ENCODE results near the gene EBF3.

EBF3 gene

DNA sequence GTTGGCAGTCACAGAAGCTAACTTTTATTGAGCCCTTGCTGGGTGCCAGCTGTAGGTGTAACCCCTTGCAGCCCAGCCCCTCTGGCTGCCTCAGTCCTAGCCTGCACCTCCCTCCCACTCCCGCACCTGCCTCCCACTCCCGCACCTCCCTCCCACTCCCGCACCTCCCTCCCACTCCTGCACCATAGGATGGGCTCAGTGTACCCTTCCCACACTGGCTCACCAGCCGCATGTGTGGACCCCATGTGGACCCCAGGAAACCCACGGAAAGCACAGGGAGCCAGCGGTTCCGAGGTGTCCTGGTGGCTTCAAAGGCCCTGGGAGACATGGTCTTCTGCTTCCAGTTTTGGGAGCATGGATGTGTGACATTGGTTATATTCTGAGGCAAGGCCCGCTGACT is 132.9 kb downstream of the EBF3 start:
- ChIA-PET CTCF (no interaction called here), POLR2A (no interaction called here)
- no peak for DNase-seq (ENCODE audit: extremely low spot score)
- TF ChIP-seq, protein P1, sequence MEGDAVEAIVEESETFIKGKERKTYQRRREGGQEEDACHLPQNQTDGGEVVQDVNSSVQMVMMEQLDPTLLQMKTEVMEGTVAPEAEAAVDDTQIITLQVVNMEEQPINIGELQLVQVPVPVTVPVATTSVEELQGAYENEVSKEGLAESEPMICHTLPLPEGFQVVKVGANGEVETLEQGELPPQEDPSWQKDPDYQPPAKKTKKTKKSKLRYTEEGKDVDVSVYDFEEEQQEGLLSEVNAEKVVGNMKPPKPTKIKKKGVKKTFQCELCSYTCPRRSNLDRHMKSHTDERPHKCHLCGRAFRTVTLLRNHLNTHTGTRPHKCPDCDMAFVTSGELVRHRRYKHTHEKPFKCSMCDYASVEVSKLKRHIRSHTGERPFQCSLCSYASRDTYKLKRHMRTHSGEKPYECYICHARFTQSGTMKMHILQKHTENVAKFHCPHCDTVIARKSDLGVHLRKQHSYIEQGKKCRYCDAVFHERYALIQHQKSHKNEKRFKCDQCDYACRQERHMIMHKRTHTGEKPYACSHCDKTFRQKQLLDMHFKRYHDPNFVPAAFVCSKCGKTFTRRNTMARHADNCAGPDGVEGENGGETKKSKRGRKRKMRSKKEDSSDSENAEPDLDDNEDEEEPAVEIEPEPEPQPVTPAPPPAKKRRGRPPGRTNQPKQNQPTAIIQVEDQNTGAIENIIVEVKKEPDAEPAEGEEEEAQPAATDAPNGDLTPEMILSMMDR (IDR thresholded peaks at IDR 0.05; ENCODE audit: control extremely low read depth, extremely low read depth, low read depth, missing control alignments) = no peak

DNA sequence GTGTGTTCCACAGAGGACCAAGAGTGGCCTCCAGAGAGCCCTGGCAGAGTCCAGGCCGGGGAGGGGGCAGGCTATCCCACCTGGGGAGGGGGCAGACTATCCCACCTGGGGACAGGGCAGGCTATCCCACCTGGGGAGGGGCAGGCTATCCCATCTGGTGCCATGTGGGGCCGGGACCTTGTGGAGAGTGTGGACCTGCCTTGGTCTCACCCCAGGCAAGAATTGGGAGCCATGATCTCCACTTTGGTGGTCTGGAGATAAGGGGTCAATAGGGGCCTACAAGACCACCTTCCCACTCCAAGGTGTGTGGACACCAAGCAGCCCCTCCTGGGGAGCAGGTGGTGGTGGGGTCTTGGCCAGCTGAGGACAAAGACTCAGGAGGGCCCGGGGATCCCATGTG is 138.2 kb downstream of the EBF3 start:
- TF ChIP-seq, protein P1 (IDR thresholded peaks at IDR 0.05; ENCODE audit: control extremely low read depth, extremely low read depth, low read depth, missing control alignments) = no peak
- no peak for DNase-seq (ENCODE audit: extremely low spot score)
- ChIA-PET CTCF (no interaction called here), POLR2A (no interaction called here)

DNA sequence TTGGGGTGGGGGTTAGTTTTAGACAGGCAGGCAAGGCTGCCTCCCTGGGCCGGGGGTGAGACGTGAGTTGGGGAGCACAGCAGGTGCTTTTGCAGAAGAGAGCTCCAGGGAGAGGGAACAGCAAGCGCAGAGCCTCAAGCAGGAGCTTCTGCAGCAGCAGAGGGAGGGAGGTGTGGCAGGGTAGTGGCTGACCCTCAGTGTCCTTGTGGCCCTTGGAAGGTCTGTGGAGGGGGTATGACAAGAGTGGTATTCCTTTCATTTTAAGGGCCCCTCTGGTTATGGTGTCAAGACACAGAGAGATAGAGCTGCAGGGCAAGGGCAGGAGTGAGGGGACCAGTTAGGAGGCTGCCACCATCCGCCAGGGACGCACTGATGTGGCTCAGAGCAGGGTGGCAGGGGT is 138.9 kb downstream of the EBF3 start:
- no peak for DNase-seq (ENCODE audit: extremely low spot score)
- TF ChIP-seq, protein P1 (IDR thresholded peaks at IDR 0.05; ENCODE audit: control extremely low read depth, extremely low read depth, low read depth, missing control alignments) = no peak
- POLR2A ChIA-PET = no interaction called here
- CTCF ChIA-PET = no interaction called here

DNA sequence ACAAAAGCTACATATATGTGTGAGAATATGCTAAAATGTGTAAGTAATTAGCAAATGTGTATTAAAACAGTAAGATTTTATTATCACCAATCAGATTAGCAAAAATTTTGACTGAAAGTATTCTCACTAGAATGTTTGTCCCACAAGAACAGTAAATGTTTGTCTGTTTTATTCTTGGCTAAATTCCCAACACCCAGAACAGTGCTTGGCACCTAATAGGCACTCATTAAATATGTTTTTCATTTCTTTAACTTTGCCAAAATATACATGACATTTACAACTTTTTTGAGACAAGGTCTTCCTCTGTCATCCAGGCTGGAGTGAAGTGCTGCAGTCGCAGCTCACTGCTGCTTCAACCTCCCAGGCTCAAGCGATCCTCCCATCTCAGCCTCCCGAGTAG is 143.6 kb downstream of the EBF3 start:
- CTCF ChIA-PET = no interaction called here
- POLR2A ChIA-PET = no interaction called here
- TF ChIP-seq, protein P1 (IDR thresholded peaks at IDR 0.05; ENCODE audit: control extremely low read depth, extremely low read depth, low read depth, missing control alignments) = no peak
- no peak for DNase-seq (ENCODE audit: extremely low spot score)

DNA sequence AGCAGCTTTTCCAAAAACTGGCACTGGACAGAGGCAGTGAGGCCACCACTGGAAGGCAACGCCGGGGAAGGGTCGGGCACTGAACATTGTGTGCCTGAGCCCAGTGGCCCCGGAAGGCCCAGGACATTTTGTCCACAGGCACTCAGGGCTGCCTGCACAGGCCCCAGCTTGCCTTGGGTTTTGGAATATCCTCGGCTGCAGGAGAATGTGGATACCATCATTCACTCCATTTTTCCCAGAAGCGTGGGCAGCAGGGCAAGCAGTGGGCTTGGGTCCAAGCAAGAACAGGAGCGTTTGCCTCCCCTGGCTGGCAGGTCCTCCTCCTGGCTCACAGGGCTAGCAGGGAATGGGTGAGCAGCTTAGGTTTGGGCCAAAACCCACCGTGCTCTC is 147.4 kb downstream of the EBF3 start:
- ChIA-PET POLR2A (no interaction called here), CTCF (no interaction called here)
- no peak for DNase-seq (ENCODE audit: extremely low spot score)
- TF ChIP-seq, protein P1 (IDR thresholded peaks at IDR 0.05; ENCODE audit: control extremely low read depth, extremely low read depth, low read depth, missing control alignments) = no peak

DNA sequence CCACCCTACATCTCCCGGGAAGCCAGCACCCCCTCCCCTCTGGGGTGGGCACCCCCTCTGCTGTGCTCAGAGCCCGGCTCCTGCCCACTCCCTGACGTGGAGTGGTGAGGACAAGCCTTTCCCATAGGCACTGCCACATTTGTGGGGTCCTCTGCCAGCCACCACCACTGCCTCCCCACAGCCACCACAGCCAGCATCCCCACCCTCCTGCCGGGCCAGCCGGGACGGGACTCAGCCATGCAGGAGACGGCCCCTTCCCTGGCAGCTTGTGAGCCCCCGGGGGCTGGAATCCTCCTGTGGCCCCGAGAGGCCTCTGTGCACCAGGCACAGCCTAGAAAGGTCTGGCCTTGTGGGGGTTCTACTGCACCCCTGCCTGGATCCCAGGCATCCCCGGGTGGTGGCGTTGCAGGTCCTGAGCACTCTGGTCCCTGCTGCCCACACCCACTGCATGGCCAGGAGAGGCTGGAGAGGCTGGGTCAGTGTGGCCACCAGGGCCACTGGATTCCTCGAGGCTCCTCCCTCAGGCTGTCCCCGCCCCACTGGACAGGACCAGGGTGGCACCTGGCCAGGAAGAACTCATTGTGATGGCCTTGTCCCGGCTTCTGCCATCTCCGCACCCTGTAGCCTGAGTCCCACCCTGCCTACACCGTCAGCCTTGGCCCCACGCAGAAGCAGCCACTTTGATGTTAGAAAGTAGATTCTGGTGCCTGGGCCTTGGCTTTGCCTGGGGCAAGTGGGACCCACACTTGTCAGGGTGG is 148.0 kb downstream of the EBF3 start:
- ChIA-PET CTCF (no interaction called here), POLR2A (no interaction called here)
- no peak for DNase-seq (ENCODE audit: extremely low spot score)
- TF ChIP-seq, protein P1 (IDR thresholded peaks at IDR 0.05; ENCODE audit: control extremely low read depth, extremely low read depth, low read depth, missing control alignments) = no peak
